ENCODE data around the gene PGLYRP3.

GRCh38 chr1:153302308-153302707, 10.4 kb downstream of the PGLYRP3 start:
- TF ChIP-seq CTCF (CRISPR knock-in tag; IDR thresholded peaks at IDR 0.05) = no peak
- no peak for TF ChIP-seq MBNL3 (CRISPR knock-in tag; conservative IDR thresholded peaks at IDR 0.05)
- TF ChIP-seq PAX8 (CRISPR knock-in tag; IDR thresholded peaks at IDR 0.05; ENCODE audit: borderline replicate concordance) = no peak
- no peak for TF ChIP-seq FOXM1 (CRISPR knock-in tag; IDR thresholded peaks at IDR 0.05)
- no peak for TF ChIP-seq TARDBP (CRISPR knock-in tag; IDR thresholded peaks at IDR 0.05)
- TF ChIP-seq MAX (IDR thresholded peaks at IDR 0.05) = no peak
- TF ChIP-seq BRD4 (CRISPR knock-in tag; IDR thresholded peaks at IDR 0.05) = no peak
